ENCODE measurements around the gene PEPD. TPM values are rescaled to one million over a fixed set of nuclear protein-coding genes. Genes with fewer than 3 reads are reported as not detected.

Gene PEPD
- polyA plus RNA-seq, 3 donors, result 61.5 to 218 (median 171) TPM

DNA sequence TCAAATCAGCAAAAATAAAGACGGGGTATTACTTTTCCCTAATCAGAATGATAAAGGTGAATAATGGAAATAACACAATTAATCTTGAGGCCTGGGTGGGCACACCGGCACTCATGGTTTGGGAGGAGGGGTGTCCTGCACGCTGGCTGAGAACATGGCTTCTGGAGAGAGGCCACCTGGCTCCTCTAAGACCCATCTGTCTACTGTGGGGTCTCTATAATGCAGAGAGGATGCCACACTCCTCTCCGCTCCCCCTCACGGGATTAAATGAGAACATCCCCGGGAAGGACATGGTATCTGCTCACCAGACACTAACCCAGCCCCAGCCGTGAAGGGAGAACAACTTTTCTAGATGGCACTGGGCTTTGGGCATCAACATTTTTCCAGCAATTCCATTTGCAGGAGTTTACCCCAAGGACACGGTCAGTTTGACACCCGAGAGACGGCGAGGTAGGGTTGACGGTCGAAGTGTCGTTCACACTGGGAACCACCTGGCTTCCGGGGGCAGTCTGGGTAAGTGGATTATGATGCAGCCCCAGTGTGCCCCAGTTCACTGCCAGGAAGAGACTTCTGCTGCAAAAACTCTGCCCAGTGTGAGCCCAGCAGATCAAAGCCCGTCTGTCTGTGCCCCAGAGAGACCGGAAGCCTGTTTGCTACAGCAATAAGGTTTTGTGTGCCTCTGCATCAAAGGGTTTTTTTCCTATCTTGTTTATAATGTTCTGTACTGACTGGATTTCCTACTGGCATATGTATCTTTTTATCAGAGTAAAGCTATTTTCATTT, 91.5 kb downstream of the PEPD start:
- Histone ChIP-seq H3K4me3 (replicated peaks in 1 of 3; ENCODE audit: low read depth in 2 of 3, low read length in 3 of 3) (no peak overlapping the region), H3K36me3 (replicated peaks in 1 of 2; ENCODE audit: control insufficient read depth in 1 of 2, insufficient read depth in 2 of 2, low read length in 2 of 2) (no peaks in the 10 kb centered on the region), H3K4me1 (ENCODE audit: control insufficient read depth in 1 of 2, insufficient read depth in 2 of 2, low read length in 2 of 2) (no peaks in the 10 kb centered on the region), H3K27me3 (ENCODE audit: control insufficient read depth in 2 of 2, insufficient read depth in 2 of 2, low read length in 2 of 2) (no peaks in the 10 kb centered on the region), H3K27ac (ENCODE audit: low read depth in 1 of 2, low read length in 2 of 2) (no peak overlapping the region), H3K9me3 (replicated peaks in 1 of 2; ENCODE audit: control insufficient read depth in 1 of 2, insufficient read depth in 1 of 2, low read length in 2 of 2) (no peaks in the 10 kb centered on the region), H3K79me2 (ENCODE audit: insufficient read depth, low read length) (no peaks in the 10 kb centered on the region), H2AFZ (ENCODE audit: insufficient read depth, low read depth, low read length, poor library complexity, severe bottlenecking) (no peak overlapping the region), H4K20me1 (ENCODE audit: insufficient read depth, low read length) (no peaks in the 10 kb centered on the region), H3K9ac (ENCODE audit: insufficient read depth, low read length, poor library complexity, severe bottlenecking) (no peak overlapping the region), H3K4me2 (replicated peaks; ENCODE audit: extremely low read depth, low read length, poor library complexity, severe bottlenecking) (no peak overlapping the region)
- Mint-ChIP-seq H3K4me1 (peaks cover 4% of the 10 kb centered on the region), H3K9me3 (peaks cover 0 to 3% (median 0%) of the 10 kb centered on the region in 7 donors), H3K27ac (no peak overlapping the region), H3K27me3 (ENCODE audit: low read depth in 3 of 3) (peaks cover 3 to 6% (median 4%) of the 10 kb centered on the region in 3 donors), H3K4me3 (no peak overlapping the region), H3K36me3 (no peaks in the 10 kb centered on the region)
- TF ChIP-seq, protein P1, sequence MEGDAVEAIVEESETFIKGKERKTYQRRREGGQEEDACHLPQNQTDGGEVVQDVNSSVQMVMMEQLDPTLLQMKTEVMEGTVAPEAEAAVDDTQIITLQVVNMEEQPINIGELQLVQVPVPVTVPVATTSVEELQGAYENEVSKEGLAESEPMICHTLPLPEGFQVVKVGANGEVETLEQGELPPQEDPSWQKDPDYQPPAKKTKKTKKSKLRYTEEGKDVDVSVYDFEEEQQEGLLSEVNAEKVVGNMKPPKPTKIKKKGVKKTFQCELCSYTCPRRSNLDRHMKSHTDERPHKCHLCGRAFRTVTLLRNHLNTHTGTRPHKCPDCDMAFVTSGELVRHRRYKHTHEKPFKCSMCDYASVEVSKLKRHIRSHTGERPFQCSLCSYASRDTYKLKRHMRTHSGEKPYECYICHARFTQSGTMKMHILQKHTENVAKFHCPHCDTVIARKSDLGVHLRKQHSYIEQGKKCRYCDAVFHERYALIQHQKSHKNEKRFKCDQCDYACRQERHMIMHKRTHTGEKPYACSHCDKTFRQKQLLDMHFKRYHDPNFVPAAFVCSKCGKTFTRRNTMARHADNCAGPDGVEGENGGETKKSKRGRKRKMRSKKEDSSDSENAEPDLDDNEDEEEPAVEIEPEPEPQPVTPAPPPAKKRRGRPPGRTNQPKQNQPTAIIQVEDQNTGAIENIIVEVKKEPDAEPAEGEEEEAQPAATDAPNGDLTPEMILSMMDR (IDR thresholded peaks at IDR 0.05), result no peak
- intact Hi-C loops (cut with micrococcal nuclease), result loop anchor here in 1 of 2 donors (2.0 kb wide), 1 partner anchor 341 kb away; no protein-coding TSS in a partner anchor
- 81% methylated on average over 11 of the region's 17 CpGs for WGBS (ENCODE audit: insufficient coverage)
- no peak for DNase-seq

DNA sequence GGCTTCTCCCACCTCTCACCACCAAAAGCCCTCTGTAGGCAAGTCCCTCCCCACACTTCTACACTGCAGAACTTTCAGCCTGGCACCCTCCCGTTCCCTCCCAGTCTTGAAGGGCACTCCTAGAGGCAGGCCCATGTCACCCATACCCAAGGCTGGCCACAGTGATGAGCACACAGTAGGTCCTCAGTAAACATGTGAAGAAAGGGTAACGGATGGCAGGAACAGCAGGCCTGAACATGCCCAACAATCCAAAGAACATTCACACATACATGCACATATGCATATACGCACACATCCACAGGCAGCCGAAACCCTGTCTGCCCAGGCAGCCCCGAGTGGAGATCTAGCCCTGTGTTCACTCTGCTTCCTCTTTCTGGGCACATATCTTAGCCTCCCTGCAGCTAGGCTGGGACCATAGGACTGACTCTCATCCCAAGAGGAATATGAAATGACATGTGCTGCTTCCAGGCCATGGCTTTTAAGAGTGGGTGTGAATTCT, 92.9 kb downstream of the PEPD start:
- H3K36me3 ChIP-seq (replicated peaks in 1 of 2; ENCODE audit: control insufficient read depth in 1 of 2, insufficient read depth in 2 of 2, low read length in 2 of 2), result no peaks in the 10 kb centered on the region

More for the DNA sequence above, 92.9 kb downstream of the PEPD start:
- no peak overlapping the region for H3K4me2 ChIP-seq (replicated peaks; ENCODE audit: extremely low read depth, low read length, poor library complexity, severe bottlenecking)
- no peak overlapping the region for H3K9ac ChIP-seq (ENCODE audit: insufficient read depth, low read length, poor library complexity, severe bottlenecking)
- Mint-ChIP-seq H3K27ac (no peak overlapping the region), H3K27me3 (ENCODE audit: low read depth in 3 of 3) (peaks cover 3 to 8% (median 4%) of the 10 kb centered on the region in 3 donors), H3K9me3 (peaks cover 0 to 1% (median 0%) of the 10 kb centered on the region in 7 donors), H3K4me1 (peaks cover 4% of the 10 kb centered on the region), H3K4me3 (no peak overlapping the region), H3K36me3 (no peaks in the 10 kb centered on the region)
- no peaks in the 10 kb centered on the region for H3K4me1 ChIP-seq (ENCODE audit: control insufficient read depth in 1 of 2, insufficient read depth in 2 of 2, low read length in 2 of 2)
- no peaks in the 10 kb centered on the region for H3K9me3 ChIP-seq (replicated peaks in 1 of 2; ENCODE audit: control insufficient read depth in 1 of 2, insufficient read depth in 1 of 2, low read length in 2 of 2)
- no peak overlapping the region for H2AFZ ChIP-seq (ENCODE audit: insufficient read depth, low read depth, low read length, poor library complexity, severe bottlenecking)
- H3K4me3 ChIP-seq (replicated peaks in 1 of 3; ENCODE audit: low read depth in 2 of 3, low read length in 3 of 3), result no peak overlapping the region
- 100% methylated on average over 3 of the region's 5 CpGs for WGBS (ENCODE audit: insufficient coverage)
- intact Hi-C loops (cut with micrococcal nuclease), result no loop called here
- no peak for DNase-seq
- no peaks in the 10 kb centered on the region for H3K79me2 ChIP-seq (ENCODE audit: insufficient read depth, low read length)
- TF ChIP-seq, protein P1 (IDR thresholded peaks at IDR 0.05), result no peak
- no peaks in the 10 kb centered on the region for H4K20me1 ChIP-seq (ENCODE audit: insufficient read depth, low read length)
- no peaks in the 10 kb centered on the region for H3K27me3 ChIP-seq (ENCODE audit: control insufficient read depth in 2 of 2, insufficient read depth in 2 of 2, low read length in 2 of 2)
- H3K27ac ChIP-seq (ENCODE audit: low read depth in 1 of 2, low read length in 2 of 2), result no peak overlapping the region
